ENCODE data around the gene PRPF40A.
A peak's percentile ranks its signal among the peaks of the same experiment; 100 is the strongest.
"Not testable (repeated sequence)": the region's sequence is repeated elsewhere in the genome, so short reads cannot be mapped to it uniquely, and the experiment has no call there.

PRPF40A gene

GRCh38 chr2:152717228-152718075 is at the start of gene PRPF40A:
PRPF40A (minus strand) TSS chr2:152717461; CDS start chr2:152717439, 22 bp downstream.
- peak; percentile 97 to 99 for DNase-seq (ENCODE audit: low read depth in 2 of 2)

DNA sequence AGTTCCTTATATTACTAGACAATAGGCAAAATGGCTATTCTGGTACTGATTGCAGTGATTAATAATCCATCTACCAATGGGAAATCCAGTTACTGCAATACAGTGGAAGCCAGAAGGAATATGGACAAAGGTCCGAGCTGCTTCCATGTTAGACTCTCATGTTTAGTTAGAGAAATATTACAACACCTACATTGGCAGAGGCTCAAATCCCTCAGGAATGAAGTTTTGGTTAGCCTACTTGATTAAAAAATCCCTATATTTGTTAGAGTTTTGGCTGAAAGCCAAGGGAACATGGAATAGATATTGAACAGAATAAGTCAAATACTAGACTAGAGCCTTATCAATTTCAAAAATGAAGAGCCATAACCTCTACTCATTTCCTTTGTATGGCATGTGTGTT is 49.7 kb upstream of the PRPF40A start:
- DNase-seq (ENCODE audit: low read depth in 2 of 2): no peak

- DNase-seq (ENCODE audit: low read depth in 2 of 2): no peak
Measured at GRCh38 chr2:152763651-152764050, 46.4 kb upstream of the PRPF40A start.

DNA sequence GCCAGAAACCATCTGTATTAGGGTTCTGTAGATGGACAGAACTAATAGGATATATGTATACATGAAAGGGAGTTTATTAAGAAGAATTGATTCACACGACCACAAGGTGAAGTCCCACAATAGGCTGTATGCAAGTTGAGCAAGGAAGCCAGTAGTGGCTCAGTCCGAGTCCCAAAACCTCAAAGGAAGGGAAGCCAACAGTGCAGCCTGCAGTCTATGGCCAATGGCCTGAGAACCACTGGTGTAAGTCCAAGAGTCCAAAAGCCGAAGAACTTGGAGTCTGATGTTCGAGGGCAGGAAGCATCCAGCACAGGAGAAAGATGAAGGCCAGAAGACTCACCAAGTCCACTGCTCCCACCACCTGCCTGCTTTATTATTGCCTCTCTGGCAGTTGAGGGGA is 45.9 kb upstream of the PRPF40A start:
- not testable (repeated sequence) for DNase-seq (ENCODE audit: low read depth in 2 of 2)

DNA sequence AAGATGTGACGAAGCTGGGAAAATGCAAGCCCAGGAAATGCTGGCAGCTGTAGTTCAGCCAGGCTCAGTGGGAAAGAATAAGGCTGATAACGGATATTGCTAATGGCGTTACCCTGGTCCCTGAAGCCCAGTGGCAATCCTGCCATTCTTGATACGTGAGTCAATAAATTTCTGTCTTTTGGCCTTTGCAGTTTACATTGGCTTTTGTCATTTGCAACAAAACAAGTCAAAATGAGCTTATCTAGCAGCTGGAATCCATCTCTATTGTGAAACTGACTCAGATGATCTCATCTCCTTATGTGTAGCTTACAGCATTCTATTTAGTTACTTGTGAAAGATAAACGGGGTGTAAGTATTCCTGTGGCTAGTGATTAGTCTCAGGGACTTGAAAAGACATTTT is 44.9 kb upstream of the PRPF40A start:
- no peak for DNase-seq (ENCODE audit: low read depth in 2 of 2)

DNA sequence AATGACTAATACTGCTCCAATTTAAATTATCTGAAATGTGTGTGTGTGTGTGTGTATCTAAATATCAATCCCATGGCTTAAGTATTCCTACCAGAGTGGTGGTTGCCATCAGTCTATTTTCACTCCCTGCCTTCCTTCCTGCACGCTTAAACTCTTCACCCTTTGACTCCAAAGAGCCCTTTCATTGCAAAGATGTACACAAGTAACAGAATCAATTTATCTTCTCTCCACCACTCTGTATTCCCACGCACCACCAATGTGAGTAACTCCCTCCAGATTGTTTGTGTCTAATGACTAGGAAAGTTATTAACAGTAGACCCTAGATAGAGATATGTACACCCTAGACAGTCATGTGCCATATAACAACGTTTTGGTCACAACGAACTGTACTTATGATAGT is 44.0 kb upstream of the PRPF40A start:
- DNase-seq (ENCODE audit: low read depth in 2 of 2): no peak

GRCh38 chr2:152759290-152760072 is 42.2 kb upstream of the PRPF40A start:
- no peak for DNase-seq (ENCODE audit: low read depth in 2 of 2)

DNA sequence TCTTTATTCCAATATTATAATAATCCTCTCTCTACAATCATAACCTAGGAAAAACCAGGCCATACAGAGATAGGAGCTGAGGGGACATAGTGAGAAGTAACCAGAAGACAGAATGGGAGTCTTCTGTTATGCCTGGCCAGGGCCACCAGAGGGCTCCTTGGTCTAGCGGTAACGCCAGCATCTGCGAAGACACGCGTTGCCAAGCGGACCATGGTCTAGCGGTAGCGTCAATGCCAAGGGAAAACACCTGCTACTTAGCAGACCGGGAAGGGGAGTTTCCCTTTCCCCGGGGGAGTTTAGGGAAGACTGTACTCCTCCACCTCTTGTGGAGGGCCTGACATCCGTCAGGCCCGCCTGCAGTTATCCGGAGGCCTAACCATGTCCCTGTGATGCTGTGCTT is 37.8 kb upstream of the PRPF40A start:
- no peak for DNase-seq (ENCODE audit: low read depth in 2 of 2)

DNA sequence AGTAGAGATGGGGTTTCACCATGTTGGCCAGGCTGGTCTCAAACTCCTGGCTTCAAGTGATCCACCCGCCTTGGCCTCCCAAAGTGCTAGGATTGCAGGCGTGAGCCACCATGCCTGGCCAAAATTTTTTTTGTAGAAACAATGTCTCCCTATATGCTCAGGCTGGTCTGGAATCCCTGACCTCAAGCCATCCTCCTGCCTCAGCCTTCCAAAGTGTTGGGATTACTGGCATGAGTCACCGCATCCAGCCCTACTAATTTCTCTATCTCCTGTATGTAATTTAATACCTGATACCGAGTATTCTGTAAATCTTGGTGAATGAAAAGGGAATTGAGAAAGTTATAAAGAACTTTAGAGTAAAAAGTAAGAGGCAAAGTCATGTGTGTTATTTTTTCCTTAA is 30.5 kb upstream of the PRPF40A start:
- not testable (repeated sequence) for DNase-seq (ENCODE audit: low read depth in 2 of 2)

GRCh38 chr2:152743002-152743401 is 25.7 kb upstream of the PRPF40A start:
- no peak for DNase-seq (ENCODE audit: low read depth in 2 of 2)

- DNase-seq (ENCODE audit: low read depth in 2 of 2): no peak
Measured at GRCh38 chr2:152740743-152741328, 23.6 kb upstream of the PRPF40A start.

DNA sequence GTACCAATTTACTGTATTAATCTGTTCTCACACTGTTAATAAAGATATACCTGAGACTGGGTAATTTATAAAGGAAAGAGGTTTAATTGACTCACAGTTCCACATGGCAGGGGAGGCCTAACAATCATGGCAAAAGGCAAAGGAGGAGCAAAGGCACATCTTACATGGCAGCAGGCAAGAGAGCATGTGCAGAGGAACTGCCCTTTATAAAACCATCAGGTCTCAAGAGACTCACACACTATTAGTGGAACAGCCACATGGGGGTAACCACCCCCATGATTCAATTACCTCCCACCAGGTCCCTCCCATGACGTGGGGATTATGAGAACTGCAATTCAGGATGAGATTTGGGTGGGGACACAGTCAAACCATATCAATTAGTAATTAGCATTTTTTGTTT is 22.4 kb upstream of the PRPF40A start:
- not testable (repeated sequence) for DNase-seq (ENCODE audit: low read depth in 2 of 2)

GRCh38 chr2:152738438-152738837 is 21.2 kb upstream of the PRPF40A start:
- DNase-seq (ENCODE audit: low read depth in 2 of 2): no peak

DNA sequence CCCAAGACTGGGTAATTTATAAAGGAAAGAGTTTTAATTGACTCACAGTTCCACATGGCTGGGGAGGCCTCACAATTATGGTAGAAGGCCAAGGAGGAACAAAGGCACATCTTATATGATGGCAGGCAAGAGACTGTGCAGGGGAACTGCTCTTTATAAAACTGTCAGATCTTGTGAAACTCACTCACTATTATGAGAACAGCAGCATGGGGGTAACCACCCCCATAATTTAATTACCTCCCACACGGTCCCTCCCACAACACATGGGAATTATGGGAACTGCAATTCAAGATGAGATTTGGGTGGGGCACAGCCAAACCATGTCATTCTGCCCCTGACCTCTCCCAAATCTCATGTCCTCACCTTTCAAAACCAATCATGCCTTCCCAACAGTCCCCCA is 20.2 kb upstream of the PRPF40A start:
- not testable (repeated sequence) for DNase-seq (ENCODE audit: low read depth in 2 of 2)

- peak; percentile 8 to 25 for DNase-seq (ENCODE audit: low read depth in 2 of 2)
Measured at GRCh38 chr2:152730591-152731333, 13.5 kb upstream of the PRPF40A start.

DNA sequence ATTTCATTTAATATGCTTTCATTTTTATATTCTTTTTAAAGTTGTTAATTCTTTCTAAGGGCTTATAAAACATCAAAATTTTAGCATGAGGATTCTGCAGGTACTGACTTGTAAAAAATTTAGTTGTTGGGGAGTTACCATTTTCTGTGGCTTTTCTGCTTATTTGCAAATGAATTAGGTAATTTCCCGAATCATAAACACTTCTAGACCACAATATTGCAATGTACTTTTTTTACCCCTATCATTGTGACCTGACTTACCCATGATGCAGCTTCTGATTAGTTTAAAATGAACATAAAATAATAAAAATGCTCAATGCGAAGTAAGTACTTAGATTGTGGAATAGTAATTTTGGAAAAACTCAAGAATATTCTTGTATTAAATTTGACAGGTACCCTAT is 12.6 kb upstream of the PRPF40A start:
- no peak for DNase-seq (ENCODE audit: low read depth in 2 of 2)

DNA sequence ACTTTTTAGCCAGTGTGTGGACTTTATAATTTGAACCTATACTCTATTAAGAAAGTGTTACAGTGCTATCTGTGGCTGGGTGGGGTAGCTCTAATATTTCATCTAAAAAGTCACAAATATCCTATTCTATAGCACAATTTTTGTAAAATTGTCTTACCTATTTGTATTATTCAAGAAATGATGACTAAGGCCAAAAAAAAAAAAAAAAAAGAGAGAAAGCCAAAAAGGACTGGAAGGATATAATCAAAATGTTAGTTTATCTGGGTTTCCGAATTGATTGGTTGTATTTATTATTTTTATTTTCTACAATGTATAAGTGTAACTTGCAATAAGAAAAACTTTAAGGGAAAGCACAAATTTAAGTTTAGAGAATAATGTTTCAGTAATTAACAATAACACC is 6.7 kb upstream of the PRPF40A start:
- DNase-seq (ENCODE audit: low read depth in 2 of 2): no peak

DNA sequence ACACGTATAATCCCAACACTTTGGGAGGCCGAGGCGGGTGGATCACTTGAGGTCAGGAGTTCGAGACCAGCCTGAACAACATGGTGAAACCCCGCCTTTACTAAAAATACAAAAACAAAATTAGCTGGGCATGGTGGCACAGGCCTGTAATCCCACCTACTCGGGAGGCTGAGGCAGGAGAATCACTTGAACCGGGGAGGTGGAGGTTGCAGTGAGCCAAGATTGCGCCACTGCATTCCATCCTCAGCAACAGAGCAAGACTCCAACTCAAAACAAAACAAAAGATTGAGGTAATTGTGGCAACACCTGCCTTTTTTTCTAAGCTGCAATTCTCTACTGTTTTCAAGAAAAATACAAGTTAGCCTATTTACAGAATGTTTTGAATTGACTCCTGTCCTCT is 5.4 kb upstream of the PRPF40A start:
- DNase-seq (ENCODE audit: low read depth in 2 of 2): not testable (repeated sequence)

DNA sequence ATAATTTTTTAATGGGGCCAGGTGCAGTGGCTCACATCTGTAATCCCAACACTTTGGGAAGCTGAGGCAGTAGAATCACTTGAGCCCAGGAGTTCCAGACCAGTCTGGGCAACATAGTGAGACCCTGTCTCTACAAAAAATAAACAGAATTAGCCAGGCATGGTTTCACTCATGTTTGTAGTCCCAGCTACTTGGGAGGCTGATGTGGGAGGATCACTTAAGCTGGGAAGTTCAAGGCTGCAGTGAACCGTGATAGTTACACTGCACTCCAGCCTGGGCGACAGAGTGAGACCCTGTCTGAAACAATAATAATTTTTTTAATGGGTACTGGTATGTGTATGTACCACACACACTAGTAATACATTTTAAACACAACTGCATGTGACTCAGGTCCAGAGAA is 3.5 kb upstream of the PRPF40A start:
- no peak for DNase-seq (ENCODE audit: low read depth in 2 of 2)

- no peak for DNase-seq (ENCODE audit: low read depth in 2 of 2)
Measured at GRCh38 chr2:152718909-152719645, 1.8 kb upstream of the PRPF40A start.
